Upper lobe of left lung (tissue), 6 donors: Measurements from ENCODE around the gene IFNGR2. TPM values are rescaled to one million over a fixed set of nuclear protein-coding genes. Genes with fewer than 3 reads are reported as not detected.
A peak's percentile ranks its signal among the peaks of the same experiment; 100 is the strongest.

Experiments
- ATAC-seq, 2 donors: fragments of 200-7000 bp; cut with Tn5 transposase; one replicate each; pipeline ENCODE4 v1.9.1; 2022; ENCODE audit warnings: mild to moderate bottlenecking in 2 of 2, moderate library complexity in 2 of 2; ENCODE audit not compliant: low FRiP score in 2 of 2
- DNase-seq, 2 donors: peaks; one replicate each; pipeline ENCODE4 v3.0.0-alpha.2; 2019 to 2020
- H3K27ac ChIP-seq, 4 donors: fragments of 200-600 bp; sonication (generic); one replicate each; pipeline ENCODE4 v1.5.1; 2016 to 2019
- H3K27me3 ChIP-seq, 4 donors: fragments of 200-600 bp; sonication (generic); one replicate each; pipeline ENCODE4 v1.5.1; 2017 to 2019
- H3K36me3 ChIP-seq, 4 donors: fragments of 200-600 bp; sonication (generic); one replicate each; pipeline ENCODE4 v1.5.1; 2016 to 2019
- H3K4me1 ChIP-seq, 4 donors: fragments of 200-600 bp; sonication (generic); one replicate each; pipeline ENCODE4 v1.5.1; 2018 to 2019
- H3K4me3 ChIP-seq, 4 donors: fragments of 200-600 bp; sonication (generic); one replicate each; pipeline ENCODE4 v1.5.1; 2017 to 2019; ENCODE audit warnings: mild to moderate bottlenecking in 2 of 4, moderate library complexity in 1 of 4
- H3K9me3 ChIP-seq, 4 donors: fragments of 200-600 bp; sonication (generic); one replicate each; pipeline ENCODE4 v1.5.1; 2018 to 2019
- EP300 ChIP-seq, 4 donors: sonication (generic); formaldehyde crosslinking; IDR thresholded peaks; one replicate each; pipeline ENCODE4 v1.5.1; 2017; ENCODE audit warnings: antibody characterized with exemption in 4 of 4, control low read depth in 2 of 4
- POLR2A ChIP-seq, 4 donors: fragments of 450-650 bp; IDR thresholded peaks; one replicate each; pipeline ENCODE4 v1.5.1; 2016 to 2017; ENCODE audit warnings: antibody characterized with exemption in 4 of 4, mild to moderate bottlenecking in 2 of 4
- POLR2AphosphoS5 ChIP-seq, 2 donors: sonication (generic); formaldehyde crosslinking; IDR thresholded peaks; one replicate each; pipeline ENCODE4 v1.5.1; 2017; ENCODE audit warnings: antibody characterized with exemption in 2 of 2
- WGBS, 2 donors: methylation state at CpG; one replicate each; pipeline ENCODE4 v1.1.5; 2017 to 2018; 5-methylcytosine and 5-hydroxymethylcytosine counted together
- total RNA-seq, 6 donors: library from RNA; depleted of rRNA in 4 of 6; stranded (reverse); fragments of >200 nt in 4 of 6; gene quantifications; one replicate each; pipeline versions ENCODE4 v1.1.0 to v1.2.1, GENCODE V29; 2016 to 2021
- TF ChIP-seq, protein P1 (sequence below), 6 experiments: fragments of 450-650 bp in 4 of 6; fragments of 200-600 bp in 2 of 6; sonication (generic) in 2 of 6; IDR thresholded peaks; one replicate each; pipeline ENCODE4 v1.5.1; 2016 to 2019; ENCODE audit warnings: antibody characterized with exemption in 6 of 6
- donor health status: DM: no; HTN: no; CAD: no; lungs with moderate emphysema.
- donor health status: DM: no; HTN: yes; CAD: no; lungs with severe emphysema.

Gene IFNGR2
- total RNA-seq, 6 donors from 2014 or later, result 35.6 to 89.8 (median 62.0) TPM

- no peaks in the 10 kb centered on the region for H3K27me3 ChIP-seq
- no peaks in the 10 kb centered on the region for H3K9me3 ChIP-seq
- 74 to 80% methylated on average over 17 of the region's 17 CpGs for WGBS, 2 donors
- H3K27ac ChIP-seq, result no peak overlapping the region
- no peak for DNase-seq
- no peak overlapping the region for H3K4me3 ChIP-seq
- no peaks in the 10 kb centered on the region for H3K36me3 ChIP-seq
- no peak for ATAC-seq
- peaks cover 33 to 53% (median 42%) of the 10 kb centered on the region in 4 donors for H3K4me1 ChIP-seq
- TF ChIP-seq, protein P1, sequence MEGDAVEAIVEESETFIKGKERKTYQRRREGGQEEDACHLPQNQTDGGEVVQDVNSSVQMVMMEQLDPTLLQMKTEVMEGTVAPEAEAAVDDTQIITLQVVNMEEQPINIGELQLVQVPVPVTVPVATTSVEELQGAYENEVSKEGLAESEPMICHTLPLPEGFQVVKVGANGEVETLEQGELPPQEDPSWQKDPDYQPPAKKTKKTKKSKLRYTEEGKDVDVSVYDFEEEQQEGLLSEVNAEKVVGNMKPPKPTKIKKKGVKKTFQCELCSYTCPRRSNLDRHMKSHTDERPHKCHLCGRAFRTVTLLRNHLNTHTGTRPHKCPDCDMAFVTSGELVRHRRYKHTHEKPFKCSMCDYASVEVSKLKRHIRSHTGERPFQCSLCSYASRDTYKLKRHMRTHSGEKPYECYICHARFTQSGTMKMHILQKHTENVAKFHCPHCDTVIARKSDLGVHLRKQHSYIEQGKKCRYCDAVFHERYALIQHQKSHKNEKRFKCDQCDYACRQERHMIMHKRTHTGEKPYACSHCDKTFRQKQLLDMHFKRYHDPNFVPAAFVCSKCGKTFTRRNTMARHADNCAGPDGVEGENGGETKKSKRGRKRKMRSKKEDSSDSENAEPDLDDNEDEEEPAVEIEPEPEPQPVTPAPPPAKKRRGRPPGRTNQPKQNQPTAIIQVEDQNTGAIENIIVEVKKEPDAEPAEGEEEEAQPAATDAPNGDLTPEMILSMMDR (IDR thresholded peaks at IDR 0.05), result no peak
- TF ChIP-seq POLR2A (IDR thresholded peaks at IDR 0.05) (no peak), POLR2AphosphoS5 (IDR thresholded peaks at IDR 0.05) (no peak), EP300 (IDR thresholded peaks at IDR 0.05) (no peak)
Measured at GRCh38 chr21:33384841-33385331, 18.3 kb upstream of the IFNGR2 start.

GRCh38 chr21:33386222-33386784 is 16.9 kb upstream of the IFNGR2 start:
- DNase-seq, result no peak
- H3K4me3 ChIP-seq, result no peak overlapping the region
- no peaks in the 10 kb centered on the region for H3K9me3 ChIP-seq
- H3K27ac ChIP-seq, result no peak overlapping the region
- peaks cover 19 to 38% (median 29%) of the 10 kb centered on the region in 4 donors for H3K4me1 ChIP-seq
- no peak for ATAC-seq
- H3K27me3 ChIP-seq, result no peaks in the 10 kb centered on the region
- 79 to 80% methylated on average over 6 of the region's 6 CpGs for whole genome bisulfite sequencing, 2 donors
- TF ChIP-seq, protein P1 (IDR thresholded peaks at IDR 0.05), result no peak
- no peak for TF ChIP-seq EP300 (IDR thresholded peaks at IDR 0.05)
- no peak for TF ChIP-seq POLR2AphosphoS5 (IDR thresholded peaks at IDR 0.05)
- no peak for TF ChIP-seq POLR2A (IDR thresholded peaks at IDR 0.05)
- H3K36me3 ChIP-seq, result no peaks in the 10 kb centered on the region

GRCh38 chr21:33387294-33387693 is 15.9 kb upstream of the IFNGR2 start:
- Histone ChIP-seq H3K4me3 (no peak overlapping the region), H3K36me3 (no peaks in the 10 kb centered on the region), H3K27ac (peak overlapping the region in 1 of 4 donors; percentile 57), H3K4me1 (peaks cover 17 to 36% (median 20%) of the 10 kb centered on the region in 4 donors), H3K27me3 (no peaks in the 10 kb centered on the region), H3K9me3 (no peaks in the 10 kb centered on the region)
- TF ChIP-seq, protein P1 (IDR thresholded peaks at IDR 0.05), result no peak
- 90 to 97% methylated on average over 5 to 6 of the region's 6 CpGs for WGBS, 2 donors
- DNase-seq, result no peak
- ATAC-seq, result no peak

DNA sequence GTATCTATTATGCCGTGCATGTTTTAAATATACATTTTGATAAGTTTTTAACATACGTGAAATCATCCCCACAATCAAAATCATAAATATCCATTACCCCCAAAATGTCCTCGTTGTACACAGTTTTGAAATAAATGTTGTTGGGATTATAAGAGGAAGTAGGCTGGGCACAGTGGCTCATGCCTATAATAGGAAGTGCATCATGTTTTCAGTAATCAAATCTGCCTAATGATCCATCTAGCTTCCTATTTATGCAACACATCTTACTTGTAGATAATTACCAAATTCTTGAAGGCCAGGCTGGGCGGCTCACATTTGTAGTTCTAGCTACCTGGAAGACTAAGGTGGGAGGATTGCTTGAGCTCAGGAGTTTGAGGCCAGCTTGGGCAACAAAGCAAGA is 15.0 kb upstream of the IFNGR2 start:
- peaks cover 8 to 27% (median 12%) of the 10 kb centered on the region in 4 donors for H3K4me1 ChIP-seq
- WGBS, 2 donors, result 62 to 69% methylated on average over 4 of the region's 4 CpGs
- peak in 1 of 2 donors; percentile 40 for TF ChIP-seq POLR2AphosphoS5 (IDR thresholded peaks at IDR 0.05)
- no peak for TF ChIP-seq POLR2A (IDR thresholded peaks at IDR 0.05)
- H3K27ac ChIP-seq, result peak overlapping the region; percentile 8 to 73 (median 63)
- H3K36me3 ChIP-seq, result no peaks in the 10 kb centered on the region
- H3K9me3 ChIP-seq, result no peaks in the 10 kb centered on the region
- ATAC-seq, result peak in 1 of 2 donors; percentile 38
- no peaks in the 10 kb centered on the region for H3K27me3 ChIP-seq
- H3K4me3 ChIP-seq, result no peak overlapping the region
- DNase-seq, result no peak

- Histone ChIP-seq H3K4me3 (no peak overlapping the region), H3K27ac (peak overlapping the region in 1 of 4 donors; percentile 52), H3K27me3 (no peaks in the 10 kb centered on the region), H3K36me3 (no peaks in the 10 kb centered on the region), H3K9me3 (no peaks in the 10 kb centered on the region), H3K4me1 (peaks cover 0 to 10% (median 6%) of the 10 kb centered on the region in 4 donors)
- 79 to 81% methylated on average over 5 of the region's 5 CpGs for WGBS, 2 donors
- DNase-seq, result no peak
- TF ChIP-seq EP300 (IDR thresholded peaks at IDR 0.05) (no peak), POLR2A (IDR thresholded peaks at IDR 0.05) (no peak), POLR2AphosphoS5 (IDR thresholded peaks at IDR 0.05) (no peak)
- TF ChIP-seq, protein P1 (IDR thresholded peaks at IDR 0.05), result no peak
- ATAC-seq, result no peak
Measured at GRCh38 chr21:33390479-33390878, 12.7 kb upstream of the IFNGR2 start.
